ENCODE measurements around the gene TMEM184B. TPM values are rescaled to one million over a fixed set of nuclear protein-coding genes. Genes with fewer than 3 reads are reported as not detected.
"Not testable (repeated sequence)": the region's sequence is repeated elsewhere in the genome, so short reads cannot be mapped to it uniquely, and the experiment has no call there.

Gene TMEM184B
- total RNA-seq, 4 donors from 2014 or later = 61.1 to 138 (median 72.0) TPM

DNA sequence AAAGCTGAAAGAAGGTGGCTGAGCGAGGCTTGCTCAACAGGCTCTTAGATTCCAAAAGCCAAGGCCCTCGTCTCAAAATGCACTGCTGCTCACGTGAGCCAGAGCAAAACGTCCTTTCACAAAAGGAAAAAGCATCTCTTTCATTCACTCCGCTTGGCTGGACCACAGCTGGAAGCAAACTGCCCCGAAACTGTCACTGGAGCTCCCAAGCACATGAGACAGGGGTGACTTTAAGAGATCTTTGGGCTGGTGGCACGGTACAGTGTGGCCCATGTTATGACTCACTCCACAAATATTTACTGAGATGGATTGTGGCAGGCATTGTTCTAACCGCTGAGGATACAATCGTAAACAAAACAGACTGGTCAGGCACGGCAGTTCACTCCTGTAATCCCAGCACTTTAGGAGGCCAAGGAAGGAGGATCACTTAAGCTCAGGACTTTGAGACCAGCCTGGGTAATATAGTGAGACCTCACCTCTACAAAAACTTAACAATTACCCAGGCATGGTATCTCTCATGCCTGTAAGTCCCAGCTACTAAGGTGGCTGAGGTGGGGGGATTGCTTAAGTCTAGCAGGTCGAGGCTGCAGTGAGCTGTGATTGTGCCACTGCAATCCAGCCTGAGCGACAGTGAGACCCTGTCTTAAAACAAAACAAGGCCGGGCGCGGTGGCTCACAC, 94.7 kb downstream of the TMEM184B start:
- TF ChIP-seq EP300 (IDR thresholded peaks at IDR 0.05) (peak; percentile 61 to 81), POLR2A (IDR thresholded peaks at IDR 0.05) (peak in 1 of 2 donors; percentile 11)
- TF ChIP-seq, protein P1, sequence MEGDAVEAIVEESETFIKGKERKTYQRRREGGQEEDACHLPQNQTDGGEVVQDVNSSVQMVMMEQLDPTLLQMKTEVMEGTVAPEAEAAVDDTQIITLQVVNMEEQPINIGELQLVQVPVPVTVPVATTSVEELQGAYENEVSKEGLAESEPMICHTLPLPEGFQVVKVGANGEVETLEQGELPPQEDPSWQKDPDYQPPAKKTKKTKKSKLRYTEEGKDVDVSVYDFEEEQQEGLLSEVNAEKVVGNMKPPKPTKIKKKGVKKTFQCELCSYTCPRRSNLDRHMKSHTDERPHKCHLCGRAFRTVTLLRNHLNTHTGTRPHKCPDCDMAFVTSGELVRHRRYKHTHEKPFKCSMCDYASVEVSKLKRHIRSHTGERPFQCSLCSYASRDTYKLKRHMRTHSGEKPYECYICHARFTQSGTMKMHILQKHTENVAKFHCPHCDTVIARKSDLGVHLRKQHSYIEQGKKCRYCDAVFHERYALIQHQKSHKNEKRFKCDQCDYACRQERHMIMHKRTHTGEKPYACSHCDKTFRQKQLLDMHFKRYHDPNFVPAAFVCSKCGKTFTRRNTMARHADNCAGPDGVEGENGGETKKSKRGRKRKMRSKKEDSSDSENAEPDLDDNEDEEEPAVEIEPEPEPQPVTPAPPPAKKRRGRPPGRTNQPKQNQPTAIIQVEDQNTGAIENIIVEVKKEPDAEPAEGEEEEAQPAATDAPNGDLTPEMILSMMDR (IDR thresholded peaks at IDR 0.05) = no peak
- H3K9me3 ChIP-seq = no peaks in the 10 kb centered on the region
- peak in 1 of 2 donors; percentile 64 for DNase-seq (ENCODE audit: low spot score in 2 of 2)

DNA sequence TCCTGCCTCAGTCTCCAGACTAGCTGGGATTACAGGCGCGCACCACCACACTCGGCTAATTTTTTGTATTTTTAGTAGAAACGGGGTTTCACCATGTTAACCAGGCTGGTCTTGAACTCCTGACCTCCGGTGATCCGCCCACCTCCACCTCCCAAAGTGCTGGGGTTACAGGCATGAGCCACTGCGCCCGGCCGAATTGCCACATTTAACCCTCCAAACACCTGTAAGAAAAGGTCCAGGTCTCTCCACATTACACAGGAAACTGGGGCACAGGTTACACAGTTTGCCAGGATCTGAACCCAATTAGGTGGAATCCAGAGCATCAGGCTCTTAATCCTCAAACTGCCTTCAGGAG, 95.3 kb downstream of the TMEM184B start:
- DNase-seq (ENCODE audit: low spot score in 2 of 2); H3K27me3 ChIP-seq; H3K36me3 ChIP-seq; H3K9me3 ChIP-seq; H3K4me3 ChIP-seq: not testable (repeated sequence)
- H3K4me1 ChIP-seq = peaks cover 0 to 53% (median 18%) of the 10 kb centered on the region in 4 donors
- peak overlapping the region; percentile 45 to 99 (median 74) for H3K27ac ChIP-seq
- WGBS, 2 donors = 76 to 78% methylated on average over 9 of the region's 9 CpGs

More for the DNA sequence above, 94.7 kb downstream of the TMEM184B start:
- WGBS, 2 donors = 41 to 44% methylated on average over 14 to 15 of the region's 15 CpGs
- Histone ChIP-seq H3K27me3 (no peaks in the 10 kb centered on the region), H3K4me3 (no peak overlapping the region), H3K27ac (peak overlapping the region; percentile 45 to 99 (median 74)), H3K36me3 (no peaks in the 10 kb centered on the region), H3K4me1 (peaks cover 0 to 48% (median 16%) of the 10 kb centered on the region in 4 donors)

DNA sequence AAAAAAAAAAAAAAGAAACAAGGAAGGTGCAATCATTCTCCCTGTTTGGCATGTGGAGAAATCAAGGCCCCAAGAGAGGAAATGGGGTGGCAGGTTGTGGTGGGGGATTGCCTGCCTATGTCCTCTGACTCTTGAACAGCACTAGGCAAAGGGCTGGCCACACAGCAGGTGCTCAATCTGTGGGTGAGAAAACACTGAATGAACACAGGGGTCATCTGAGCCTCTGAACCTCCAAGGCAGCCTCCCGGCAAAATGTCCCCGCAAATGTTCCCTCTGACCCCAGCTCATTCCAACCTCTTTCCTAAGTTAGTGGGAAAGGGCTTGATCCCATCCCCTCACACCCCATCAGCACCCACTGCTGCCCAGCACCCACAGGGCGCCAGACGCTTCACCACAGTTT, 95.8 kb downstream of the TMEM184B start:
- TF ChIP-seq, protein P1 (IDR thresholded peaks at IDR 0.05) = no peak
- TF ChIP-seq EP300 (IDR thresholded peaks at IDR 0.05) (no peak), POLR2A (IDR thresholded peaks at IDR 0.05) (no peak)

DNA sequence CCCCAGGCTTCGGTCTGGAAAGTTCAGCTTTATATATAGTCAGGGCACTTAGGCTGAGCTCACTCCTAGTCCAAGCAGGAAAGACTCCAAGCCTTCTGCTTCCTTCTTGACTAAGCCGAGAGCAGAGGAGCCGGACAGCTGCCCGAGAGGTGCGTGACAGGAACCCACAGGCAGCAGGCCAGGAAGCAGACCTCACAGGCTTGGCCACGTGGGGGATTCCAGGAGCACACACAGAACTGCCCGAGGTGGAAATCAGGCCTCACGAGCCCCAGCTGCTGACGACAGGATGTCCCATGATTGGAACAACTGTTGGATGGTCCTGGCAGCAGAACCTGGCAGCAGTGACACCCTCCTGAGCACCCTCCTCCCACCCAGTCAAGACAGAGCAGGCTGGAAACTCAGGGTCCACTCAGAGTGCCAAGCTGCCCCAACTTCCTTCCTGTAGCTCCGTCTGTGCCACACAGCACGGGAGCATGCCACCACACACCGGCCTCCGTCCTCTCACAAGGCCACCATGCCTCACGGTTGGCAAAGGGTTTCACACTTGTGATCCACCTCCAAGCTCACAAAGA, 96.6 kb downstream of the TMEM184B start:
- no peaks in the 10 kb centered on the region for H3K36me3 ChIP-seq
- H3K4me3 ChIP-seq = no peak overlapping the region
- H3K27ac ChIP-seq = peak overlapping the region; percentile 34 to 99 (median 65)
- WGBS, 2 donors = 75 to 85% methylated on average over 13 to 14 of the region's 14 CpGs
- TF ChIP-seq EP300 (IDR thresholded peaks at IDR 0.05) = peak; percentile 76 to 85
- no peak for TF ChIP-seq POLR2A (IDR thresholded peaks at IDR 0.05)
- peak; percentile 43 to 61 for DNase-seq (ENCODE audit: low spot score in 2 of 2)
- no peaks in the 10 kb centered on the region for H3K27me3 ChIP-seq
- H3K9me3 ChIP-seq = no peaks in the 10 kb centered on the region
- peaks cover 0 to 55% (median 17%) of the 10 kb centered on the region in 4 donors for H3K4me1 ChIP-seq

More for the DNA sequence above, 95.8 kb downstream of the TMEM184B start:
- no peak for DNase-seq (ENCODE audit: low spot score in 2 of 2)
- no peaks in the 10 kb centered on the region for H3K9me3 ChIP-seq
- H3K4me3 ChIP-seq = no peak overlapping the region
- WGBS, 2 donors = 88 to 95% methylated on average over 4 of the region's 4 CpGs
- no peaks in the 10 kb centered on the region for H3K27me3 ChIP-seq
- H3K4me1 ChIP-seq = peaks cover 0 to 54% (median 19%) of the 10 kb centered on the region in 4 donors
- H3K36me3 ChIP-seq = no peaks in the 10 kb centered on the region
- peak overlapping the region; percentile 34 to 99 (median 65) for H3K27ac ChIP-seq

DNA sequence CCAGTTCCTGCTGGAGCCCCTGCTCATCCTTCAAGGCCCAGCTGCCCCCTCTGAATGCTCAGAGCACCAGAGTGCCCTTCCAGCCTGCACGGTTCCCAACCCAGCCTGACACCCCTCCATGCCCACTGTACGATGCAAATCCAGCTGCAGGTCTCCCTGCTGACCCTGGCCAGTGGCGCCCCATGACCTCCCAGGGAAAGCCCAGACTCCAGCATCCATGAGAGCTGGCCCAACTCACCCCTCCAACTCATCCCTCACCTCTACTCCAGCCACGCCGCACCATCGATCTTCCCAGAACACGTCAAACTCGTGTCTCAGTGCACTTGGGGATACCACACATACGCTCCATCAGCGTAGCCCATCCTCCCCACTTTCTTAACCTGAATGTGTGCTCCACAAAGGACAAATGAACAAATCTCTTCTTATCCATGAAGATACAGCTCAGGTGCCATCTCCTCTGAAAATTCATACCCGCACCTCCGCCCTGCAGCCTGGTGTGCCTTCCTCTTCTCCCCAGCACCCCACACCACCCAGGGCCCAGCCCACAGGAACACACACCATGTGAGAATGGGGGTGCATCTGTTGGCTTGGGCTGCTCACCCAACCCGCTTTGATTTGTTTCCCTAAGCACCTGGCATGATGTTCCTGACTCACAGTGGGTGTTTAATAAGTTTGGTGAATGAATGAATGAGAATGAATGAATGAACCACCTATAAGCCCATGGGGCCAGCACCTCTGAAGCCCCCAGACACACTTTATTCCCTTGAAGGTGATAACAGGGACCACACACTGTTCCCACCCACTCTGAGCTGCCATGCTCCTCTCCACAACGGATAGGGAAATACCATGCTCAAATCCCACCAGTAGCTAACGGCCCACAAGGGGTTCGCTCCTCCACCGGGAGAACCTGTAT, 97.3 kb downstream of the TMEM184B start:
- H3K27ac ChIP-seq = peak overlapping the region in 3 of 4 donors; percentile 34 to 94 (median 52)
- TF ChIP-seq, protein P1 (IDR thresholded peaks at IDR 0.05) = no peak
- TF ChIP-seq EP300 (IDR thresholded peaks at IDR 0.05) = no peak
- no peak for TF ChIP-seq POLR2A (IDR thresholded peaks at IDR 0.05)
- DNase-seq (ENCODE audit: low spot score in 2 of 2) = no peak

More for the DNA sequence above, 97.3 kb downstream of the TMEM184B start:
- H3K9me3 ChIP-seq = no peaks in the 10 kb centered on the region
- H3K36me3 ChIP-seq = no peaks in the 10 kb centered on the region
- peaks cover 0 to 48% (median 14%) of the 10 kb centered on the region in 4 donors for H3K4me1 ChIP-seq
- 88 to 89% methylated on average over 15 to 17 of the region's 17 CpGs for WGBS, 2 donors
- H3K27me3 ChIP-seq = no peaks in the 10 kb centered on the region
- no peak overlapping the region for H3K4me3 ChIP-seq
